NCI-H1694 (cell line): ENCODE measurements around the gene TRIO.

Experiments
- DNase-seq: peaks from one replicate; lab custom pipeline; 2025; lab: John Stamatoyannopoulos, UW

The TRIO gene

GRCh38 chr5:14147210-14147609 is 4.1 kb downstream of the TRIO start:
- DNase-seq, result no peak

- DNase-seq, result no peak
Observed at GRCh38 chr5:14148483-14148882, 5.3 kb downstream of the TRIO start.

DNA sequence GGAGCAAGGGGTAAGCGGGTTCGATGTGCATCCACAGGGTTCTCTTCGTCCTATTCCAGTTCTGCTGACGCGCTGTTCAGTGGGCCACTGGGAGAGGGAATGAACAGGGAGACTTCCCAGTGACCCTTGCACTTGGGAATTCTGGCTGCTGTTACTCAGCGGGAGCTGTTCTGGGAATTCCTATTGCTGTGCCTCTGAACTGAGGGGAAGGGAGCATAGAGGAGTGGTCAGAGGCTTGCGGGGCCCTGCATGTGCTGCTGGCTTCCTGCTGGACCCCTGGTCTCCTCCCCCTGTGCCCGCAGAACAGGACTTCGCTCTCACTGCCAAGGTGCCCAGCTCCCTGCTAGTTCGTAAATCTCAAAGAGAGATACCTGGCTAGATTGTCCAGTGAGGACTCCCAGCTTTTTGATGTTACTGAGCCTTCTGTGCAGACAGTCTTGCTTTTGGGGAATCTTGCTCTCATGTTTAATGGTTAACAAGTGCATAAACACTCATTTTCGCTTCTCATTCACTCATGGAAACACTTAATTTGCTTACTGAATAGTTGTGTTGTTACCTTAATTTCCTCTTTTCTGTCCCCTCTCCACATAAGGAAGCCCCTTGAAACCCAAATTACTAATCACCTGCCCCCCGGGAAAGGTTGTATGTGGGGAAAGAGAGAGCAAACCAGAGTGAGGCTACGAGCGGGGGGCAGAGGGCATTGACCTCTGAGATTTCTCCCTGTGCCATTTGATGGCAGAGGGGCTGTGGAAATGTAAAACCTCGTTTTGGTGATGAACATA is 5.9 kb downstream of the TRIO start:
- DNase-seq, result no peak

- DNase-seq, result no peak
Observed at GRCh38 chr5:14149672-14150274, 6.6 kb downstream of the TRIO start.

GRCh38 chr5:14151416-14151815 is 8.3 kb downstream of the TRIO start:
- DNase-seq, result no peak

GRCh38 chr5:14153071-14153864 is 10.1 kb downstream of the TRIO start:
- DNase-seq, result no peak

DNA sequence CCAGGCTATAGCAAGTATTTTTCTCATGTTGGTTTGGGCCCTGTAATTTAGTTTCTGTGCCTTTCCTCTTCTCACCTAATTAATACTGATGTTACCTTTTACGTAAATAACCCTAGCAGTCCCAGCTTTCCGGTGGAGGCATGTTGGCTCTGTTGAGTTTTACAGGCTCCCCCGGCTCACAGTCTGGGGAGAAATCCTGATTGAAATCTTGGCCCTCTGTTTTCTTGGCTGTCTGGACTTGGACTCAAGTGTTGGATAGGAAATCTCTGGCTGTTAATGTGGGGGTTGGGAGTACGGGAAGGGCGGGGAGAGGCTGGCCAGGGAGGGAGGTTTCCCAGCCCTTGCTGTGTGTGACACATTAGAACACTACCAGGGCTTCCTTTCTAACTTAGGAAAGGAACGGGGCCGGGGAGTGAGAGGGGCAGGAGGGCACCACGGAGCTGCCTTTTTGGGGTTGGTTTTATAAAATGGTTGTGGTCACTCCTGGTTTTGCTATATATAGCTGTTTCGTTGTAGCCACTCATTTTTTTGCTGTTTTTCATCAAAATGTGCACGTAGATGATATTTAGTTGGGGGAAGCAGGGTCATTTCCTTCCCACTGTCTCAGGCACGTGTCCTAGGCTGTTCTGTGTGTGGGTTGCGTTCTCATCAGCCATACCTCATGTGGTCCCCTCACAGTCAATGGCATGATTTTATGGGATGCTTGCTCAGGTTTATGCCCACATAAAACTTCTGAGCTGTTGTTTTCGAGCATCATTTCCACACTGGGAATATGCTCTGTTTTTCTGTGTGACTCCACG is 11.0 kb downstream of the TRIO start:
- DNase-seq, result no peak

DNA sequence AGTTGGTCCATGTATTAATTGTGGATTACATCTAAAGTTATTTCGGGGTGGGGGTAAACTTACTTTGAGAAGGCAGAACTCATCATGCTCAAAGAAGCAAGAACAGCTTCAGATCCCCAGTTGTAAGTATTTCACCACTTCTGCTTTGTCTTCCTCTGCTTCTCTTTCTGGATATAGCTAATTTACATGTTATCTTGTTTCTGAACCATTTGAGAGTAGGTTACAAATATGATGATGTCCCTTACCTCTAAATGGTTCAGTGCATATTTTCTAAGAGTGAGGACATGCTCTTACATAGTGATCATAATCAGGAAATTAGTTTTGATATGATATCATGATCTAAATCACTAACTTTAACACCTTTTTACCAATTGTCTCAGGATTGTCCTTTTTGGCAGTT is 11.9 kb downstream of the TRIO start:
- DNase-seq, result no peak

DNA sequence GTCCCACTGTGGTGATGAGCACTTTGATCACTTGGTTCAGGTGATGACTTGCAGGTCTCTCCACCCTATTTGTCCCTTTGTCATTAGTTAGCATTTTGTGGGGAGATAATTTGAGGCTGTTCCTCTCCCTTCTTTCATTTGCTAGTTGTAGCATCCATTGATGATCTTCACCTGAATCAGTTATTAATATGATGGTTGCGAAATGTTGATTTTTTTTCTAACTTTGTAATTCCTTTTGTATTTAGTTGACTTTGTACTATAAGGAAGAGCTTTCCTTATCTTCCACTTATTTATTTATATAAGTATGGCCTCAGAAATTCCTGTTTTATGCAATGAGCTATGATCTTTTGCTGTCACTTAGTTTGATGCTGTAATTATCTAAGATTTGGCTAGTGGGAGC is 12.6 kb downstream of the TRIO start:
- DNase-seq, result no peak

DNA sequence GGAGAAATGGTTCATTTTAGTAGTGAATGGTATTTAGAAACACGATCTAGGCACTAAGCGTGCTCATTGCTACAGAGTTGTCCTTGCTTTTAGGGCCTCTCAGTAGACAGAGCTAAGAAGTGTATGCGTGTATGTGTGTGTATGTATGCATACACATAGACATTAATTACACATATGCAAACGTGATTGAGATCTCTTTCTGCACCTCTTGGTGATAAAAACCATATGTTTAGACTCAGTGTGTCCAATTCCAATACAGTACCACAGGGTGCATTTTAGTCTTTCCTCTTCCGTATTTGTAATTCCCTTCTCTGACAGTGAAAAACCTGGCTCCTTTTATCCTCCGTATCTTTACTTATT is 13.1 kb downstream of the TRIO start:
- no peak for DNase-seq

DNA sequence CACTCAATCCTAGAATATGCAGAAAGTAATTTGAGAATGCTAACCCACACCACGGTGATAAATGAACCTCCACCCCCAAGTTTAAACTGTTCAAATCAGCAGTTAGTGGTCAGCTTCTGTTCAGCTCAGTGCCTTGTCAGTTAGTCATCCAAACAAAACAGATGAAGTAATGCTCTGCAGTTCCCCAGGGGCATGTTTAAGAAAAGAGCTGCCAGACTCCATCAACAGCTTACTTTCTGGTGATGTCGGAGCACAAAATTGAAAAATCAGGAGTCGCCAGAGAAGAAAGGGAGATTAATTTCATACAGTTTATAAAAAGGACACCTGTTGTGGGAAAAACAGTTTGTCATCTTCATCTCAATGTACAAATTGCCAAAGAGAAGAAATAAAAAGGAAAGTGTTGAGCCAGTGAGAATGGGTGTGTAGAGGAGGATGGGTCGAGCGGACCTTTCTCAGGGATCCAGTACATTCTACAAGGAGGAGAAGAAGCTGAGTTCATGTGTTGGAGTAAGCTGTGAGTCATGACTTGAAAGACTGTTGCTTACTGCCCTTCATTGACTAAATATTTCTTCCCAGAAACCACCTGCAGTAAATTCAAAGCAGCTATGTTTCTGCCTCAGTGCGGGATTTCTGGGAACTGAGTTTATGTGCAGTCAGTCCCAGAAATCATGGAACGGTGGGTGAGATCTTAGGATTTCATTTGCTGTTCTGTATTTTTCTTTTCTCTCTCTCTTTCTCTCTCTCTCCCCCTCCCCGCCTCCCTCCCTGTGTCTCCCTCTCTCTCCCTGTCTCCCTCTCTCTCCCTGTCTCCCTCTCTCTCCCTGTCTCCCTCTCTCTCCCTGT is 13.7 kb downstream of the TRIO start:
- DNase-seq, result no peak

DNA sequence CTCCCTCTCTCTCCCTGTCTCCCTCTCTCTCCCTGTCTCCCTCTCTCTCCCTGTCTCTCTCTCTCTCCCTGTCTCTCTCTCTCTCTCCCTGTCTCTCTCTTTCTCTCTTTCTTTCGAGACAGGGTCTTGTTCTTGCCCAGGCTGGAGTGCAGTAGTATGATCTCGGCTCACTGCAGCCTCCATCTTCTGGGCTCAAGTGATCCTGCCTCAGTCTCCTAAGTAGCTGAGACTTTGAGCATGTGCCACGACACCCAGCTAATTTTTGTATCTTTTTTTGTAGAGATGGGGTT is 14.3 kb downstream of the TRIO start:
- DNase-seq, result no peak

DNA sequence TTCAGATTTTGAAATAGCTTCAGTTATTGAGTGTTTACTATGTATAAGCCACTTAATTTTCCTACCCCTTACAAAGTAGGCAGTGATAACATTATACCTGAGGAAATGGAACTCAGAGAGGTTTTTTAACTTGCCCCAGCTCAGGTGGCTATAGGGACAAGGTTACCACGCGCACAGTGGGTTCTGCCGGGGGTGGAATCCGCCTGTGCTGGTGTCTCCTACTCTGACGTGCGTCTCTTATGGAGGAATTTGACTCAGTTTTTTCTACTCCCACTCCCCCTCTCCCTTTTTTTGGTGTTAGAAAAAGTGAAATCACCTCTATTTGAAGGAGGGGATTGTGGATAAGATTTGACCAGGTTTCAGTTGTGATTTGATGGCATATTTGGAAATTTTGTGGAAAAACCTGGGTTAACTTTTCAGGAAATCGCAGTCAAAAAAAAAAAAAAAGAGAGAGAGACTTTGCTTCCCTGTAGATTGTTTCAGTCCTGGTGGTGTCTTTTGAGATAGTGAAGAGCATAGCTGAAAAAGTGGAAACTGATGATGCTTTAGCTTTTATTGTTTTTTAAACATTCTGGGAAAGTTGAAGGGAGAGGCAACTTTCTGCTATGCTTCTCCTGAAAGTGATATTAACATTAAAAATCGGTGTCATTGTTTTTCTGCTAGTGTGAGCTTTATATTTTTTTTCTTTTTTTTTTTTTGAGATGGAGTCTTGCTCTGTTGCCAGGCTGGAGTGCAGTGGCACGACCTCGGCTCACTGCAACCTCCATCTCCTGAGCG is 15.9 kb downstream of the TRIO start:
- no peak for DNase-seq

DNA sequence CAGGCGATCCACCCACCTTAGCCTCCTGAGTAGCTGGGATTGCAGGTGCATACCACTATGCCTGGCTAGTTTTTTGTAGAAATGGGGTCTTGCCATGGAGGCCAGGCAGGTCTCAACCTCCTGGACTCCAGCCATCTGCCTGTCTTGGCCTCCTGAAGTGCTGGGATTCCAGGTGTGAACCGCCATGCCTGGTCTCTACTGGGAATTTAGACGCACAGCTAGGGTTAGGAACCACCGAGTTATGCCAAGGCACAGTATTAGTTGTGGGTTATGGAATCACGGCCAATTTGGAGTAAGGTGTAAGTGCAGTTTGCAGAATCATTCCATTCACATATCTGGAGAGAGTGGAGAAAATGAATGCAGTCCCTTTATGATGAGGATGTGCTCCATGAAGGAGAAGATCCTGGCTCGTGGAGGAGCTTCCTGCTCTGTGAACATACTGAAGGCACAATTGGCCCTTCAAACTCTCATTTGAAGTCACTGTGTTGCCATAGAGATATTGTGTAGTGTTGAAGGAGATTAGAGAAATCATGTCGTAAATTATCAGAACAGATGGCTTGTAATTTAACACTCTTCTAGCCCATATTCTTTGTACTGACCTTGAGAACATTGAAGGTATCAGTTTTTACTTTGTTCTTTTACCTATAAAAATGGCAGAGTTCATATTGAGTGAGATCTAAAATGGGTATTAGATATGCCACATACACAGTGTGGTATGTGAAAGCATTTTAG is 18.8 kb downstream of the TRIO start:
- DNase-seq, result peak; percentile 27

DNA sequence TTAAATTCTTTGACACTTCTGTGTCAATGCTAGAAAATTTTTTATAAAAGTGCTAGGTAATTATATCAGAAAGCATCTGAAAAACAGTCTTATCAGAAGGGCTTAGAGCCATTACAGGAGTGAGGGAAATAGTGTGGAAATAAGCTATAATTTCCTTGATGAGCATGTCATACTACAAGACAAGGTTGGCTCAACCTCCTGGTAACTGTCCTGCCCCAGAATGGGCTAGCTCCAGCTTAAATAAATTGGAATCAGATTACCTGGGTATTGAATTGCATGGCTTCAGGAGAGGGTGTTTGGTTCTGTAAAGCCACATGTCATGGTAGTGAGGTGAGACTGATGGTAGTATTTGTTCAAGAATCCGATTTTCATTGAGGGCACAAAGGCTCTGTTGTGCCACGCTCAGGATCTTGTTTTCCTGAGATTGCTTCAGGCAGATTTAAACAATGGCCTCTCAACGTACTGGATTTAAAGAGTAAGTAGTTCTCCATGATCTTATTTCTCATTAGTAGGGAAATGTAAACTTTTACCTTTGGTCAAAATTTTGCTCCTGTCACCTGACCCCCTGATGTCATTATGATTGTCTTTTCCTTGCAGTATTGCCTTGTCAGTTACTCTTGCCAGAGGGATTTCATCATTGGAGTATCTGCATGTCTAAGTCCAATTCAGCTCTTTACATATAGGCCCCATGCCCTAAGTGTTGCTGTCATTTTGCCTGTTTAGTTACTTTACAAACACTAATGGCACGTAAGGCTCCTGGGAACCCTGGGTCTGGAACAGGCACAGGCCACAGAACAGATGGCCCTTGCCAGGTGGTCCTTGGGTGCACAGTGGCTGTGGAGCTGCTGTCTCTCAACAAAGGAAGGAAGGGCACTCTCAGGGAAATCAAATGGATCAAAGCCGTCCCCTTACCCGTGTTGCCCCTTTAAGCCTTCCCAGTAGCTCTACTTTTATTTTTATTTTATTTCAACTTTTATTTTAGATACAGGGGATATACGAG is 21.3 kb downstream of the TRIO start:
- DNase-seq, result peak; percentile 16

- DNase-seq, result no peak
Observed at GRCh38 chr5:14165375-14166106, 22.4 kb downstream of the TRIO start.

GRCh38 chr5:14166437-14166836 is 23.3 kb downstream of the TRIO start:
- no peak for DNase-seq

- no peak for DNase-seq
Observed at GRCh38 chr5:14167211-14167845, 24.2 kb downstream of the TRIO start.
